NCI-H1436 treated with DMSO at 0.1 percent for 48 hours (cell line): Measurements from ENCODE around the gene FYCO1.
"Not testable (repeated sequence)": the region's sequence is repeated elsewhere in the genome, so short reads cannot be mapped to it uniquely, and the experiment has no call there.

Experiments
- DNase-seq: peaks from one replicate; lab custom pipeline; 2025; lab: John Stamatoyannopoulos, UW

The FYCO1 gene

GRCh38 chr3:45995236-45996192, at the start of gene FYCO1:
Gene FYCO1 (minus strand): TSS chr3:45995824. CDS start chr3:45984910, 10,914 bp downstream.
- no peak for DNase-seq

DNA sequence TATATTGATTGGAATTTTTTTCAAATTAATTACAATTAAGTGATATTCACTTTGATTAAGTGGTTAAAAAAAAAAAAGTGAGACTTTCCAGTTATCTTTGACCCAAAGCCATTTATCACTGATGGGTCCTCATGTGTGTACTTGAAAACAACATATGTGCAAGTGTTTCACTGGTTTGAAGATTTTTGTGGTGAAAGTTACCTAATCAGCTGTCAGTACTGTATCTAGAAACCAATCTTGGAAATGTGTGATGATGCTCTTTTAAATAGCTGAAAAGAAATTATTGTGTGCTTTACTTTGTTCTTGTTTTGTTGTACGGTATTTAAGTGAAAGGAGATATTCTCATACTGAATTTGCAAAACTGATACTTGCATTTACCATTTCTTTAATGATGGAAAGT, 43.3 kb upstream of the FYCO1 start:
- no peak for DNase-seq

- DNase-seq: not testable (repeated sequence)
Observed at GRCh38 chr3:46038071-46038470, 42.4 kb upstream of the FYCO1 start.

GRCh38 chr3:46036191-46036590, 40.6 kb upstream of the FYCO1 start:
- no peak for DNase-seq

GRCh38 chr3:46031747-46032146, 36.1 kb upstream of the FYCO1 start:
- no peak for DNase-seq

- DNase-seq: no peak
Observed at GRCh38 chr3:46031269-46031668, 35.6 kb upstream of the FYCO1 start.

- no peak for DNase-seq
Observed at GRCh38 chr3:46030626-46031025, 35.0 kb upstream of the FYCO1 start.

- no peak for DNase-seq
Observed at GRCh38 chr3:46029953-46030543, 34.4 kb upstream of the FYCO1 start.

- no peak for DNase-seq
Observed at GRCh38 chr3:46027736-46028397, 32.2 kb upstream of the FYCO1 start.

GRCh38 chr3:46027021-46027705, 31.5 kb upstream of the FYCO1 start, which contains the start of gene XCR1:
Gene XCR1 (minus strand): TSS chr3:46027483. CDS start chr3:46021947, 5,536 bp downstream.
- DNase-seq: no peak

- DNase-seq: no peak
Observed at GRCh38 chr3:46025139-46025538, 29.5 kb upstream of the FYCO1 start.

DNA sequence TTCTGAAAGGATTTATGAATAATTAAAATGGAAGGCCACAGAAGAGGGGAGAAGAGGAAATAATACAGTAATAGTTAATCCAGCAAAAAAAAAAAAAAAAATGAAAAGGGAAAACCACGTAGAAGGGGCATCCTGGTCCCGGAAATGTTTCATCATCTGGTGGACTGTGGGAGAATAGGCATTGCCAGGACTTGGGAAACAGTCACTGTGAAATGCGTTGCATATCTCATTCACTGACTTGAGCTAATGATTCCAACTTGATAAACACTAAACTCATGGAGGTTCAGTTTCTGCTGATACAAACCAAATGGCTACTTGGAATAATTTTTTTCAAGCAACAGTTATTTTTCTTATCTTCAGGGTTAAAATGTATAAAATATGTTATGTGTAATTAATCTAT, 28.5 kb upstream of the FYCO1 start:
- no peak for DNase-seq

GRCh38 chr3:46022909-46023785, 27.5 kb upstream of the FYCO1 start:
- DNase-seq: no peak

DNA sequence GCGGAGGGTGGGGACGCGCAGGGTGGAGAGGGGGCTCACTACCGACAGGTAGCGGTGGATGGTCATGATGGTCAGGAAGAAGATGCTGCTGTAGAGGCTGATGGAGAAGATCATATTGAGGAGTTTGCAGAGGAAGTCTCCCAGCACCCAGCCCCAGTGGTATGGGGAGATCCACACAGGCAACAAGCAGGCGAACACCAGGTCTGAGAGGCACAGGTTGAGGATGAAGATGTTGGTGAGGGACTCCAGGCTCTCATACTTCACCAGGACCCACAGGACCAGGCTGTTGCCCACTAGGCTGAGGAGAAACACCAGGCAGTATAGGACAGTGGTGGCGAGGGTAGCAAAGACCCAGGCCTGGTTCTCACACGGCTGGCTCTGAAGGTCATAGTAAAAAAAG, 25.9 kb upstream of the FYCO1 start:
- DNase-seq: no peak

DNA sequence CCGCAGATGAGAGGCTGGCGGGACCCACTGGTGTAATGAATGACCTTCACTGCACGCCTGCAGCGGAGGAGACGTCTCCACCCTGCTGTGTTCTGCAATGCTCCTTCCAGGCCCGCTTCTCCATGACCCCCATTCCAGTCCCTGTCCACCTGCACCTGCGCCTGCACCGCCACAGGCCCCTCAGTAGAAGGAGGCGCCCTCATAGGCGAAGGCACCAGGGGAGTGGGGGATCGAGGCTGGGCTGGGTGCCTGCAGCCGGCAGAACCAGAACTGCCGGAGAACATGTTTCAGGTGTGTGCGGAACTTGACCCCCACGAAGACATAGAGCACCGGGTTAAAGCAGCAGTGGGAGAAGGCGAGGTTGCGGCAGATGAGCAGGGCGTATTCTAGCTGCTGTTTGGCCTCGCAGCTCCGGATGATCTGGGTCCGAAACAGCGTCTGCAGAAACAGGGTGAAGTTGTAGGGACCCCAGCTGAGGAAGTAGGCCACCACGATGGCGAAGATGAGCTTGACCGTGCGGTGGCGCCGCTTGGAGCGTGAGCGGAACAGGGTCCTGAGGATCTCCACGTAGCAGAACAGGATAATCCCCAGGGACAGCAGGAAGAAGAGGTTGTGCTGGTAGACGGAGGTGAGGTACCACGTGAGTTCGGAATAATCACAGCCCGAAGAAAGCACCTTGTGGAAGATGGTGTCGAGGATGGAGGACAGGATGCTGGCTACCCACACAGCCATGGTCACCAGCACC, 25.3 kb upstream of the FYCO1 start:
- DNase-seq: no peak

GRCh38 chr3:46019707-46020106, 24.1 kb upstream of the FYCO1 start:
- DNase-seq: no peak

DNA sequence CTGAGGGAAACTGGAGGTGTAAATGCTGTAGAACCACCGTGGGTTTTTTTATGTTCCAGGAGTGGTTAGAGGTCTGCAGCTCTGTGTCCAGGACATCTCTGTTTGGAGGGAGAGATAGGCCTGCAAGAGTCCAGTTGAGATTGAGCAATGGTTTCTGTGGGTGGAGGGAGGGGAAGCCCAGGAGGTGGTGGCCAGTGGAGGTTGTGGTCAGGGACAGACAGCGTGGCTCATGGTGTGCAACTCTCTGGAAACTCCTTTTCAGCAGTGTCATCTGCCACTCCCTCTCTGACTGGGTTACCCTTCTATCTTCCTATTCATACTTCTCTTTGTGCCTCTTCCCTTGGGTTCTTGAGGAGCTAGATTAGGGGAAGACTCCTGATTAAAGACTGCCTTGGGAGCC, 22.1 kb upstream of the FYCO1 start:
- DNase-seq: no peak

DNA sequence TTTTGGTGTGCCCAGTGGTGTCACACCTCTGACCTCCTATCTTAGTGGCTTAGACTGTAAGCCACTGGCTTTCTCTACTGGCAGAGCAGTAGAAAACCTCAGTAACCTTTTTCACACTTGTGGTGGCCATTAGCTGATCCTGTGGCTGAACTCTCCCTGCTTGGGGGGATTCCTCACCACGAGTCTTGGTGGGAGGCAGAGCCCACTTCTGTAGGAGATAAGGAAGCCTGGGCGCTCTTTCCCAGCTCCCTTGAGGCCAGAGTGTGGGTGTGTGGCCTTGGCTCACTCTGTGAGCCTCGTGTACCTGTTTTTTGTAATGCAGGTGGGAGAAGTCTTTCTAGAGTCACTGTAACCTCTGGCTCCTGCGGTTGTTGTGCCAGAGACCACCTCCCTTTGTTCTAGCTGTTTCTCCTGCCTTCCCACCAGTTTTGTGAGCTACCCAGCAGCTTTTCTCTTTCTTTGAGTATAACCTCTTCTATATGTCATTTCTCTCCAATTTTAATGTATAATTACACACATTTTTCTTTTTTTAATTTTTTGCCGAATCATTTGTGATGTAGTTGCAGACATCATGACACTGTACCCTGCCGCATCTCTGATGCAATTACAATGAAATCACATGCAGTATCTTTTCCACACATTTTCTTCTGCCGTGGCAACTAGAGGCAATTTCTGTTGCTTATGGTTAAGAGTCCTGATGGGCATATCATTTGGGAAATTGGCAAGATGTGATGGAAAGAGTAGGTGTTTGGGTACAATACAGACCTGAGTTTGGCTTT, 17.9 kb upstream of the FYCO1 start:
- no peak for DNase-seq

DNA sequence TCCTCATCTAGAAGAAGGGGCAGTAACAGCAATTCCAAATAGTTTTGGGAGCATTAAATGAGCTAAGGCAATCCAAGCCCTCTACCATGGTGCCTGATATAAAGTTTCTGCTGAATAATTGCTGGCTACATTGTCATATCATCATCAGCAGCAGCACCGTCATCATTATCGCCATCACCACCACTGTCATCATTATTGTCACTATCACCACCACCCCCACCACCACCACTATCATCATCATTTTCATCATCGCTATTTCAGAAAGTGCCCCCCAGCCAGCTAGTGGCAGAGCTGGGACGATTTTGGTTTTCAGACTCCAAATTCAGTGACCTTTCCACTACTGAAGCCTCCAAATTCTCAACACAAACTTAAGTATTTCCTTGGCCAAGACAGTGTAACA, 16.6 kb upstream of the FYCO1 start:
- DNase-seq: no peak
